Mesendoderm (in vitro differentiated cells): ENCODE data around the gene NLGN1.

Experiments
- DNase-seq: peaks from one replicate; pipeline ENCODE4 v3.0.0; 2013
- H2AK5ac ChIP-seq: 2 replicates; pipeline ENCODE4 v1.6.1; 2013; ENCODE audit warnings: low read length, inconsistent platforms
- H2BK120ac ChIP-seq: 2 replicates; pipeline ENCODE4 v1.6.1; 2013; ENCODE audit warnings: low read depth, mild to moderate bottlenecking, low read length, moderate library complexity, mixed read lengths
- H2BK15ac ChIP-seq: replicated peaks from 2 replicates; pipeline ENCODE4 v1.6.1; 2013; ENCODE audit warnings: low read depth, mild to moderate bottlenecking, moderate library complexity
- H2BK5ac ChIP-seq: 2 replicates; pipeline ENCODE4 v1.6.1; 2013; ENCODE audit warnings: low read length, inconsistent platforms
- H3K18ac ChIP-seq: 2 replicates; pipeline ENCODE4 v1.6.1; 2013; ENCODE audit warnings: mild to moderate bottlenecking, low read length, mixed read lengths
- H3K23ac ChIP-seq: one replicate; pipeline ENCODE4 v1.6.1; 2013; ENCODE audit warnings: low read length
- H3K27ac ChIP-seq: 2 replicates; pipeline ENCODE4 v1.5.1; 2013; ENCODE audit warnings: low read depth, mild to moderate bottlenecking, inconsistent platforms, low read length, moderate library complexity
- H3K27me3 ChIP-seq: 2 replicates; pipeline ENCODE4 v1.6.1; 2013; ENCODE audit warnings: low read length, control low read depth, mild to moderate bottlenecking, inconsistent platforms; ENCODE audit not compliant: insufficient read depth, poor library complexity
- H3K36me3 ChIP-seq: 2 replicates; pipeline ENCODE4 v1.6.1; 2013; ENCODE audit warnings: low read length, inconsistent platforms; ENCODE audit not compliant: control insufficient read depth, insufficient read depth
- H3K4ac ChIP-seq: one replicate; pipeline ENCODE4 v1.6.1; 2013; ENCODE audit warnings: low read depth, mild to moderate bottlenecking, low read length, moderate library complexity
- H3K4me1 ChIP-seq: 2 replicates; pipeline ENCODE4 v1.6.1; 2013; ENCODE audit warnings: low read depth, low read length, inconsistent platforms; ENCODE audit not compliant: control insufficient read depth
- H3K4me2 ChIP-seq: 2 replicates; pipeline ENCODE4 v1.6.1; 2013; ENCODE audit warnings: low read length
- H3K4me3 ChIP-seq: 2 replicates; pipeline ENCODE4 v1.5.1; 2013; ENCODE audit warnings: mild to moderate bottlenecking, low read length
- H3K56ac ChIP-seq: one replicate; pipeline ENCODE4 v1.6.1; 2013; ENCODE audit warnings: low read length
- H3K79me1 ChIP-seq: 2 replicates; pipeline ENCODE4 v1.6.1; 2013; ENCODE audit warnings: low read length, inconsistent platforms
- H3K79me2 ChIP-seq: 2 replicates; pipeline ENCODE4 v1.6.1; 2013; ENCODE audit warnings: mild to moderate bottlenecking, low read length; ENCODE audit not compliant: control insufficient read depth, insufficient read depth
- H3K9ac ChIP-seq: 2 replicates; pipeline ENCODE4 v1.6.1; 2013; ENCODE audit warnings: low read length, inconsistent platforms
- H4K5ac ChIP-seq: one replicate; pipeline ENCODE4 v1.6.1; 2013; ENCODE audit warnings: low read length
- H4K8ac ChIP-seq: one replicate; pipeline ENCODE4 v1.6.1; 2013; ENCODE audit warnings: low read depth, mild to moderate bottlenecking, control low read depth, low read length, moderate library complexity
- WGBS: extraction: QIAGEN DNeasy Blood & Tissue Kit; methylation state at CpG from one replicate; pipeline ENCODE4 v1.1.7; 2013; ENCODE audit warnings: low lambda C conversion rate, missing lambda C conversion rate; ENCODE audit not compliant: insufficient coverage; ENCODE audit errors: extremely low coverage; 5-methylcytosine and 5-hydroxymethylcytosine counted together

The NLGN1 gene

GRCh38 chr3:173819368-173819767, 421.8 kb downstream of the NLGN1 start:
- Histone ChIP-seq H2BK5ac (no peak overlapping the region), H3K18ac (no peak overlapping the region), H3K56ac (no peak overlapping the region), H2BK15ac (no peak overlapping the region), H3K9ac (no peak overlapping the region), H2AK5ac (no peak overlapping the region), H3K23ac (no peak overlapping the region), H3K79me2 (no peaks in the 10 kb centered on the region), H3K4me3 (no peak overlapping the region), H4K5ac (no peak overlapping the region), H3K4me2 (no peak overlapping the region), H2BK120ac (no peak overlapping the region), H3K79me1 (no peaks in the 10 kb centered on the region), H3K27ac (no peak overlapping the region), H4K8ac (no peak overlapping the region), H3K4ac (no peak overlapping the region), H3K4me1 (no peaks in the 10 kb centered on the region), H3K36me3 (no peaks in the 10 kb centered on the region), H3K27me3 (no peaks in the 10 kb centered on the region)
- WGBS: no CpG with 5 or more reads among the region's 5 CpGs
- no peak for DNase-seq

GRCh38 chr3:173823911-173824460, 426.4 kb downstream of the NLGN1 start:
- H2BK15ac ChIP-seq: no peak overlapping the region
- H3K4me2 ChIP-seq: no peak overlapping the region
- H3K23ac ChIP-seq: no peak overlapping the region
- H3K79me2 ChIP-seq: no peaks in the 10 kb centered on the region
- no peak overlapping the region for H3K4ac ChIP-seq
- DNase-seq: no peak
- H3K79me1 ChIP-seq: no peaks in the 10 kb centered on the region
- H4K5ac ChIP-seq: no peak overlapping the region
- H2BK120ac ChIP-seq: no peak overlapping the region
- H3K36me3 ChIP-seq: no peaks in the 10 kb centered on the region
- H3K4me3 ChIP-seq: no peak overlapping the region
- H2BK5ac ChIP-seq: no peak overlapping the region
- H4K8ac ChIP-seq: no peak overlapping the region
- H3K18ac ChIP-seq: no peak overlapping the region
- H3K56ac ChIP-seq: no peak overlapping the region
- no peak overlapping the region for H3K9ac ChIP-seq
- H3K4me1 ChIP-seq: no peaks in the 10 kb centered on the region
- no peak overlapping the region for H3K27ac ChIP-seq
- no peaks in the 10 kb centered on the region for H3K27me3 ChIP-seq
- no CpG with 5 or more reads among the region's 1 CpG for WGBS
- no peak overlapping the region for H2AK5ac ChIP-seq

DNA sequence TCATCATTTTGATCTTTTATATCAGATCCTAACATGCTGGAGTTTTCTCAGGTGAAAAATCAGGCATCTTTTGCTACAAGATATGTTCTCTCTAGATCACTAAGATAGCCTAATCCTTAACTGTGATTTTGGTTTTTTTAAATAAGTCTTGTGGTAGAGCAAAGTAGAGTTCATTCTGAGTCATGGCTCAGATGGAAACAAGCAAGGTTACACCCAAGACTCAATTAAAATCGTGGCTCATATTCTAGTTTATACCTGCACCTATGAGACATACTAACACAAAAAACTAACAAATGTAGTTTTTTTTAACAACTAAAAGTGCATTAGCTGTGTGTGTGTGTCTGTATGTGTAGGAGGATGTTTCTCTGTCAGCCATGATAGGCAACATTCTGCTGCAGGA, 428.2 kb downstream of the NLGN1 start:
- H3K9ac ChIP-seq: no peak overlapping the region
- no peaks in the 10 kb centered on the region for H3K4me1 ChIP-seq
- no peak overlapping the region for H3K27ac ChIP-seq

GRCh38 chr3:173826416-173826815, 428.9 kb downstream of the NLGN1 start:
- no CpG with 5 or more reads among the region's 6 CpGs for WGBS
- no peak overlapping the region for H3K27ac ChIP-seq
- no peaks in the 10 kb centered on the region for H3K79me2 ChIP-seq
- H3K79me1 ChIP-seq: no peaks in the 10 kb centered on the region
- no peak overlapping the region for H3K4me3 ChIP-seq
- H4K5ac ChIP-seq: no peak overlapping the region
- no peak overlapping the region for H2BK5ac ChIP-seq
- no peaks in the 10 kb centered on the region for H3K4me1 ChIP-seq
- H3K4ac ChIP-seq: no peak overlapping the region
- H3K18ac ChIP-seq: no peak overlapping the region
- H3K27me3 ChIP-seq: no peaks in the 10 kb centered on the region
- H2AK5ac ChIP-seq: no peak overlapping the region
- no peak overlapping the region for H4K8ac ChIP-seq
- no peak overlapping the region for H2BK15ac ChIP-seq
- H2BK120ac ChIP-seq: no peak overlapping the region
- no peak overlapping the region for H3K9ac ChIP-seq
- DNase-seq: no peak
- H3K23ac ChIP-seq: no peak overlapping the region
- H3K4me2 ChIP-seq: no peak overlapping the region
- H3K36me3 ChIP-seq: no peaks in the 10 kb centered on the region
- H3K56ac ChIP-seq: no peak overlapping the region

More for the DNA sequence above, 428.2 kb downstream of the NLGN1 start:
- Histone ChIP-seq H3K36me3 (no peaks in the 10 kb centered on the region), H3K56ac (no peak overlapping the region), H2BK120ac (no peak overlapping the region), H2AK5ac (no peak overlapping the region), H3K27me3 (no peaks in the 10 kb centered on the region), H3K4ac (no peak overlapping the region), H3K23ac (no peak overlapping the region), H3K79me2 (no peaks in the 10 kb centered on the region), H3K4me2 (no peak overlapping the region), H4K5ac (no peak overlapping the region), H3K18ac (no peak overlapping the region), H3K79me1 (no peaks in the 10 kb centered on the region), H3K4me3 (no peak overlapping the region), H2BK15ac (no peak overlapping the region), H4K8ac (no peak overlapping the region), H2BK5ac (no peak overlapping the region)
- no peak for DNase-seq
- WGBS: no CpG with 5 or more reads among the region's 1 CpG

DNA sequence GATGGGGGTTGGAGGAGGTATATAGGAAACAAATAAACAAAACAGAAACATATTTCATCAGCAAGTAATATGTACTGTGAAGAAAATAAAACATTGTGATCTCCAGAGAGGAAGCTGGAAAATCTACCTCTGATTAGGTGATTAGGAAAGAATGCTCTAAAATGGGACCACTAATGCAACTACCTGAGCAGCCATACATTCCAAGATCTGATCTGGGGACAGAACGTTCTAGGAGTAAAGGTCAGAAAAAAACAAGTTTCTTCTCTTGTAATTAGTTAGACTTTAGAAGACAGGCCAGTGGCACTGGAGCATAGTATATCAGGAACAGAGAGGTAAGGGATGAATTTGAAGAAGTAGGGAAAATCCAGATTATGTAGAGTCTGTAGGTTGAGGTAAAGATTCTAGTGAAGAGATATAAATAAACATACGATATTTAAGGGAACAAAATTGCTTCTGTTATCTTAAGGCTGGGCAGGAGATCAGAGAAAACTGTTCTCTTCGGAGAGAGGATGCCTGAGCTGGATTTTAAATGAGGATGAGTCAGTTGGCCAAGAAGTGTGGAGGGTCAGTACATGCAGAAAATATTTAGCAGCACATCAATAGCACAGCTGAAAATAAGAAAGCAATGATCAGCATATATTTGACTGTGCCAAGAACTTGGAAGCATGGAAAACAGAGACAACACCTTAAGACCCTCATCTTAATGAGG, 429.5 kb downstream of the NLGN1 start:
- H3K4me3 ChIP-seq: no peak overlapping the region
- H3K27ac ChIP-seq: no peak overlapping the region
- no peaks in the 10 kb centered on the region for H3K79me2 ChIP-seq
- no peak overlapping the region for H3K23ac ChIP-seq
- no peak overlapping the region for H4K8ac ChIP-seq
- H3K9ac ChIP-seq: no peak overlapping the region
- H4K5ac ChIP-seq: no peak overlapping the region
- WGBS: no CpG with 5 or more reads among the region's 3 CpGs
- no peak overlapping the region for H3K4ac ChIP-seq
- H3K79me1 ChIP-seq: no peaks in the 10 kb centered on the region
- H2AK5ac ChIP-seq: no peak overlapping the region
- no peak overlapping the region for H2BK120ac ChIP-seq
- H2BK5ac ChIP-seq: no peak overlapping the region
- no peak overlapping the region for H3K56ac ChIP-seq
- DNase-seq: no peak
- H2BK15ac ChIP-seq: no peak overlapping the region
- H3K18ac ChIP-seq: no peak overlapping the region
- H3K4me1 ChIP-seq: no peaks in the 10 kb centered on the region
- no peaks in the 10 kb centered on the region for H3K36me3 ChIP-seq
- H3K4me2 ChIP-seq: no peak overlapping the region
- no peaks in the 10 kb centered on the region for H3K27me3 ChIP-seq

- H2BK15ac ChIP-seq: no peak overlapping the region
- no peak overlapping the region for H3K18ac ChIP-seq
- H3K27ac ChIP-seq: no peak overlapping the region
- no peak overlapping the region for H2BK5ac ChIP-seq
- no peaks in the 10 kb centered on the region for H3K27me3 ChIP-seq
- no peak overlapping the region for H4K5ac ChIP-seq
- H3K36me3 ChIP-seq: no peaks in the 10 kb centered on the region
- no peak for DNase-seq
- H3K56ac ChIP-seq: no peak overlapping the region
- H3K4me1 ChIP-seq: no peaks in the 10 kb centered on the region
- H3K4me2 ChIP-seq: no peak overlapping the region
- H2BK120ac ChIP-seq: no peak overlapping the region
- no peak overlapping the region for H3K4me3 ChIP-seq
- H3K9ac ChIP-seq: no peak overlapping the region
- no peak overlapping the region for H3K23ac ChIP-seq
- H3K79me1 ChIP-seq: no peaks in the 10 kb centered on the region
- H3K4ac ChIP-seq: no peak overlapping the region
- no peak overlapping the region for H2AK5ac ChIP-seq
- H4K8ac ChIP-seq: no peak overlapping the region
- H3K79me2 ChIP-seq: no peaks in the 10 kb centered on the region
- WGBS: no CpG with 5 or more reads among the region's 4 CpGs
Measured at GRCh38 chr3:173838644-173839043, 441.1 kb downstream of the NLGN1 start.
